Measurements from ENCODE around the gene ENTHD1.

Gene ENTHD1

GRCh38 chr22:39800790-39801520 is 92.6 kb downstream of the ENTHD1 start:
- no peak for DNase-seq (ENCODE audit: low read depth in 1 of 2, low spot score in 1 of 2)

GRCh38 chr22:39797528-39798147 is 95.9 kb downstream of the ENTHD1 start:
- DNase-seq (ENCODE audit: low read depth in 1 of 2, low spot score in 1 of 2): no peak

- no peak for DNase-seq (ENCODE audit: low read depth in 1 of 2, low spot score in 1 of 2)
Measured at GRCh38 chr22:39789788-39790187, 103.8 kb downstream of the ENTHD1 start.

GRCh38 chr22:39785232-39785631 is 108.3 kb downstream of the ENTHD1 start:
- DNase-seq (ENCODE audit: low read depth in 1 of 2, low spot score in 1 of 2): no peak

- DNase-seq (ENCODE audit: low read depth in 1 of 2, low spot score in 1 of 2): no peak
Measured at GRCh38 chr22:39777716-39778454, 115.7 kb downstream of the ENTHD1 start.

GRCh38 chr22:39776295-39777009 is 117.1 kb downstream of the ENTHD1 start:
- DNase-seq (ENCODE audit: low read depth in 1 of 2, low spot score in 1 of 2): no peak

- peak in 1 of 2 donors; percentile 8 for DNase-seq (ENCODE audit: low read depth in 1 of 2, low spot score in 1 of 2)
Measured at GRCh38 chr22:39773976-39774539, 119.5 kb downstream of the ENTHD1 start.

GRCh38 chr22:39773503-39773902 is 120.1 kb downstream of the ENTHD1 start:
- DNase-seq (ENCODE audit: low read depth in 1 of 2, low spot score in 1 of 2): no peak

- no peak for DNase-seq (ENCODE audit: low read depth in 1 of 2, low spot score in 1 of 2)
Measured at GRCh38 chr22:39771486-39771885, 122.1 kb downstream of the ENTHD1 start.

- DNase-seq (ENCODE audit: low read depth in 1 of 2, low spot score in 1 of 2): no peak
Measured at GRCh38 chr22:39765661-39766060, 127.9 kb downstream of the ENTHD1 start.

GRCh38 chr22:39765046-39765445 is 128.5 kb downstream of the ENTHD1 start:
- DNase-seq (ENCODE audit: low read depth in 1 of 2, low spot score in 1 of 2): no peak

GRCh38 chr22:39763276-39763675 is 130.3 kb downstream of the ENTHD1 start:
- DNase-seq (ENCODE audit: low read depth in 1 of 2, low spot score in 1 of 2): no peak

GRCh38 chr22:39750759-39751158 is 142.8 kb downstream of the ENTHD1 start:
- DNase-seq (ENCODE audit: low read depth in 1 of 2, low spot score in 1 of 2): no peak

GRCh38 chr22:39748877-39749276 is 144.7 kb downstream of the ENTHD1 start:
- no peak for DNase-seq (ENCODE audit: low read depth in 1 of 2, low spot score in 1 of 2)

GRCh38 chr22:39746600-39747262 is 146.8 kb downstream of the ENTHD1 start:
- DNase-seq (ENCODE audit: low read depth in 1 of 2, low spot score in 1 of 2): no peak

GRCh38 chr22:39745789-39746188 is 147.8 kb downstream of the ENTHD1 start:
- DNase-seq (ENCODE audit: low read depth in 1 of 2, low spot score in 1 of 2): no peak

GRCh38 chr22:39744353-39744752 is 149.2 kb downstream of the ENTHD1 start:
- no peak for DNase-seq (ENCODE audit: low read depth in 1 of 2, low spot score in 1 of 2)

GRCh38 chr22:39743935-39744334 is 149.6 kb downstream of the ENTHD1 start:
- no peak for DNase-seq (ENCODE audit: low read depth in 1 of 2, low spot score in 1 of 2)

- DNase-seq (ENCODE audit: low read depth in 1 of 2, low spot score in 1 of 2): no peak
Measured at GRCh38 chr22:39739338-39740027, 154.1 kb downstream of the ENTHD1 start.

- DNase-seq (ENCODE audit: low read depth in 1 of 2, low spot score in 1 of 2): no peak
Measured at GRCh38 chr22:39738746-39739145, 154.8 kb downstream of the ENTHD1 start.

All from activated T-helper 1 cell treated with anti-CD3 and anti-CD28 coated beads, Interleukin-2, amount 50 U/mL, for 16 hours (primary cell).